ENCODE data around the gene ORC3.

DNA sequence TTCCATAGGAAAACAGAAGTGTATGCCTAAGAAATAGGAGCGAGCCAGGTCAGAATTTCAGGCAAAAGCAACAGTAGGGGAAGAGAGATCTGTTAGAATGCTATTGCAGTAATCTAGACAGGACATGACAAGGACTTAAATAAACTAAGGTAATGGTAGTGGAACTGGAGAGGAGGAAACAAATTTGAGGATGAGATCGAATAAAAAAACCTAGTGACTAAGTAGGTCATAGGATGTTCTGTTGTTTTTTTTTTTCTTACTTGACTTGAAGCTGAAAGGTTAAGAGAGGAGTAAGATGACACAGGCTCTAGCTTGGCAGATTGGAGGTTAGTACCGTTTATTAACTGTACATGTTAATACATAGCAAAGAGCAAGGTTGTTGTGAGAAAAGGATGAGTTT is 28.6 kb downstream of the ORC3 start:
- TF ChIP-seq CTCF (IDR thresholded peaks at IDR 0.05) (no peak), POLR2A (IDR thresholded peaks at IDR 0.05) (no peak)

All from body of pancreas (tissue), 4 donors.